Mesenchymal stem cell (in vitro differentiated cells and primary cell): ENCODE data around the gene DOCK3.

Experiments
- DNase-seq: peaks from one replicate; pipeline ENCODE4 v3.0.0-alpha.2; 2013
- H2AFZ ChIP-seq: one replicate; pipeline ENCODE4 v1.6.1; 2013; ENCODE audit warnings: low read depth, mild to moderate bottlenecking, control low read depth, inconsistent platforms, low read length, moderate library complexity
- H2AK5ac ChIP-seq: 2 replicates; pipeline ENCODE4 v1.6.1; 2013; ENCODE audit warnings: low read length, moderate library complexity, mild to moderate bottlenecking, inconsistent platforms; ENCODE audit not compliant: severe bottlenecking
- H2BK120ac ChIP-seq: one replicate; pipeline ENCODE4 v1.6.1; 2013; ENCODE audit warnings: low read depth, mild to moderate bottlenecking, inconsistent platforms, low read length, moderate library complexity
- H2BK12ac ChIP-seq, 2 experiments: one replicate each; pipeline ENCODE4 v1.6.1; 2013; ENCODE audit warnings: inconsistent platforms in 2 of 2, low read length in 2 of 2, mild to moderate bottlenecking in 2 of 2, moderate library complexity in 2 of 2, control low read depth in 1 of 2
- H2BK15ac ChIP-seq: one replicate; pipeline ENCODE4 v1.6.1; 2013; ENCODE audit warnings: mild to moderate bottlenecking, low read depth, inconsistent platforms; ENCODE audit not compliant: poor library complexity, severe bottlenecking
- H2BK5ac ChIP-seq: 2 replicates; pipeline ENCODE4 v1.6.1; 2013; ENCODE audit warnings: low read depth, mild to moderate bottlenecking, low read length, control low read depth, inconsistent platforms; ENCODE audit not compliant: poor library complexity, severe bottlenecking
- H3K14ac ChIP-seq, 2 experiments: one replicate each; pipeline ENCODE4 v1.6.1; 2013; ENCODE audit warnings: inconsistent platforms in 2 of 2, low read length in 2 of 2, control low read depth in 1 of 2, mild to moderate bottlenecking in 1 of 2, moderate library complexity in 1 of 2
- H3K18ac ChIP-seq, 2 experiments: one replicate each; pipeline ENCODE4 v1.6.1; 2013; ENCODE audit warnings: inconsistent platforms in 2 of 2, low read length in 2 of 2, control low read depth in 1 of 2, low read depth in 1 of 2, mild to moderate bottlenecking in 1 of 2
- H3K23ac ChIP-seq, 2 experiments: one replicate each; pipeline ENCODE4 v1.6.1; 2013; ENCODE audit warnings: inconsistent platforms in 2 of 2, low read length in 2 of 2, mild to moderate bottlenecking in 2 of 2, moderate library complexity in 2 of 2, control low read depth in 1 of 2
- H3K27ac ChIP-seq: 2 replicates; pipeline ENCODE4 v1.5.1; 2013; ENCODE audit warnings: mild to moderate bottlenecking, moderate library complexity, low read length, control low read depth, inconsistent platforms; ENCODE audit not compliant: poor library complexity, severe bottlenecking
- H3K27me3 ChIP-seq, 2 experiments: 2 replicates each; pipeline versions ENCODE4 v1.6.1 to v1.7.0; 2013; ENCODE audit warnings: low read length in 2 of 2, mild to moderate bottlenecking in 2 of 2, moderate library complexity in 2 of 2, control low read depth in 1 of 2, inconsistent platforms in 1 of 2; ENCODE audit not compliant: control insufficient read depth in 1 of 2, insufficient read depth in 1 of 2
- H3K36me3 ChIP-seq, 2 experiments: 2 replicates each; pipeline versions ENCODE4 v1.6.1 to v1.7.0; 2013; ENCODE audit warnings: low read length in 2 of 2, control low read depth in 1 of 2, inconsistent platforms in 1 of 2, low read depth in 1 of 2, mild to moderate bottlenecking in 1 of 2; ENCODE audit not compliant: insufficient read depth in 2 of 2, control insufficient read depth in 1 of 2
- H3K4ac ChIP-seq, 2 experiments: one replicate each; pipeline ENCODE4 v1.6.1; 2013; ENCODE audit warnings: inconsistent platforms in 2 of 2, low read length in 2 of 2, mild to moderate bottlenecking in 2 of 2, moderate library complexity in 2 of 2, control low read depth in 1 of 2, low read depth in 1 of 2
- H3K4me1 ChIP-seq: 2 replicates; pipeline ENCODE4 v1.6.1; 2013; ENCODE audit warnings: low read depth, low read length, control low read depth; ENCODE audit not compliant: control insufficient read depth, insufficient read depth
- H3K4me2 ChIP-seq: 2 replicates; pipeline ENCODE4 v1.6.1; 2013; ENCODE audit warnings: low read length, mild to moderate bottlenecking, inconsistent platforms; ENCODE audit not compliant: poor library complexity, severe bottlenecking
- H3K4me3 ChIP-seq, 2 experiments: 2 replicates each; pipeline versions ENCODE4 v1.5.1 to v1.7.0; 2013; ENCODE audit warnings: low read length in 2 of 2, mild to moderate bottlenecking in 2 of 2, control low read depth in 1 of 2, low read depth in 1 of 2; ENCODE audit not compliant: insufficient read depth in 1 of 2
- H3K79me1 ChIP-seq: replicated peaks from 2 replicates; pipeline ENCODE4 v1.6.1; 2013; ENCODE audit warnings: mild to moderate bottlenecking, control low read depth, low read length, inconsistent platforms; ENCODE audit not compliant: poor library complexity, severe bottlenecking
- H3K9ac ChIP-seq: 2 replicates; pipeline ENCODE4 v1.7.0; 2013; ENCODE audit warnings: mild to moderate bottlenecking, low read length, moderate library complexity
- H3K9me3 ChIP-seq: 2 replicates; pipeline ENCODE4 v1.7.0; 2013; ENCODE audit warnings: mild to moderate bottlenecking, low read length; ENCODE audit not compliant: control insufficient read depth
- H4K8ac ChIP-seq: one replicate; pipeline ENCODE4 v1.6.1; 2013; ENCODE audit warnings: inconsistent platforms, mild to moderate bottlenecking, low read length, moderate library complexity
- H4K91ac ChIP-seq: one replicate; pipeline ENCODE4 v1.6.1; 2013; ENCODE audit warnings: mild to moderate bottlenecking, low read length, inconsistent platforms
- WGBS: methylation state at CpG from one replicate; pipeline ENCODE4 v1.1.7; 2013; ENCODE audit warnings: mixed read lengths; 5-methylcytosine and 5-hydroxymethylcytosine counted together

Gene DOCK3

DNA sequence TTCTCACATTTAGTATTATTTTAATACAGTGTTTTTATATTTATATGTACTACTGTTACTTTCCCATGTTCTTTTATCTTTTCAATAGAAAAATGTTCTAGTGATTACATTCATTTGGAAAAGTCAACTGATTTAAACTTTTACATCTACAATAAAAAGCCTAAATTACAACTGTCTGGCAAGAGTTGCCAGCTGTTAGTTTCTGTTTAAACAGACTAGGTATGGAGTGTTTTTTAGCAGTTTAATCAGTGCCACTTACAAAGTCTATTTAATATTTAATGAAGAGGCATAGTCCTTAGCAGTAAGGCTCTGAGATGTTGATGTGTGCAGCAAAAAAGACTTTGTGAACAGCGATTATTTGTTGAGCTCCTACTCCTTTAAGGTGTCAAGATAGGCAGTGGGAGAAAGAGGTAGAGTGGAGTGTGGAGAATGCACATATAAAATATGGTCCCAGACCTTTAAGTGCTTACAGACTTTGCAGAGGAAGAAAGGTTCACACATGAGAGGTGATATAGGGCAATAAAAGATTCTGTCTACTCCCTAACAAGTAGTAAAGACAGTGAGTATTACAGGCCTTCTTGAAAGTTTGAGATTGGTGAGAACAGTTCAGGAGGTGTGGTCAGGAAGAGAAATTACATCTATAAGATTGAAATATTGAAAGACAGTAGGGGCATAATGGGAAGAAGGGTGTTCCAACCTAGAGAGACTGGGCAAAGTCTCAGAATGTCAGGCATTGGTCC lies 320.5 kb downstream of the DOCK3 start:
- Histone ChIP-seq H3K4me2 (no peak overlapping the region), H2BK15ac (no peak overlapping the region), H3K4ac (no peak overlapping the region), H3K14ac (no peak overlapping the region), H4K91ac (no peak overlapping the region), H2BK120ac (no peak overlapping the region), H3K9ac (no peak overlapping the region), H2BK12ac (no peak overlapping the region), H3K18ac (no peak overlapping the region), H2BK5ac (no peak overlapping the region), H3K36me3 (no peaks in the 10 kb centered on the region), H4K8ac (no peak overlapping the region), H3K27me3 (no peaks in the 10 kb centered on the region), H3K9me3 (peaks cover 24% of the 10 kb centered on the region), H2AFZ (no peak overlapping the region), H2AK5ac (no peak overlapping the region), H3K27ac (no peak overlapping the region), H3K4me3 (no peak overlapping the region), H3K79me1 (no peaks in the 10 kb centered on the region), H3K4me1 (no peaks in the 10 kb centered on the region), H3K23ac (no peak overlapping the region)
- DNase-seq: no peak
- 73% methylated on average over 1 of the region's 1 CpG for WGBS

GRCh38 chr3:51002495-51002894 lies 327.8 kb downstream of the DOCK3 start:
- Histone ChIP-seq H2BK120ac (no peak overlapping the region), H3K79me1 (no peaks in the 10 kb centered on the region), H3K27me3 (no peaks in the 10 kb centered on the region), H3K4me3 (no peak overlapping the region), H2AK5ac (no peak overlapping the region), H3K4me2 (no peak overlapping the region), H3K14ac (no peak overlapping the region), H2BK12ac (no peak overlapping the region), H3K27ac (no peak overlapping the region), H2AFZ (no peak overlapping the region), H3K9ac (no peak overlapping the region), H2BK15ac (no peak overlapping the region), H3K36me3 (no peaks in the 10 kb centered on the region), H3K18ac (no peak overlapping the region), H3K23ac (no peak overlapping the region), H4K91ac (no peak overlapping the region), H2BK5ac (no peak overlapping the region), H3K9me3 (no peaks in the 10 kb centered on the region), H3K4me1 (no peaks in the 10 kb centered on the region), H4K8ac (no peak overlapping the region), H3K4ac (no peak overlapping the region)
- no peak for DNase-seq

- H3K9me3 ChIP-seq: no peaks in the 10 kb centered on the region
- no peaks in the 10 kb centered on the region for H3K79me1 ChIP-seq
- no peak overlapping the region for H3K18ac ChIP-seq
- H3K4ac ChIP-seq: no peak overlapping the region
- no peak overlapping the region for H4K8ac ChIP-seq
- H3K27me3 ChIP-seq: no peaks in the 10 kb centered on the region
- H3K4me1 ChIP-seq: no peaks in the 10 kb centered on the region
- H4K91ac ChIP-seq: no peak overlapping the region
- no peak overlapping the region for H3K14ac ChIP-seq
- DNase-seq: no peak
- H2AK5ac ChIP-seq: no peak overlapping the region
- no peaks in the 10 kb centered on the region for H3K36me3 ChIP-seq
- H3K23ac ChIP-seq: no peak overlapping the region
- no peak overlapping the region for H3K27ac ChIP-seq
- H3K4me3 ChIP-seq: no peak overlapping the region
- H2BK15ac ChIP-seq: no peak overlapping the region
- no peak overlapping the region for H3K4me2 ChIP-seq
- no peak overlapping the region for H2AFZ ChIP-seq
- no peak overlapping the region for H3K9ac ChIP-seq
- H2BK5ac ChIP-seq: no peak overlapping the region
- H2BK12ac ChIP-seq: no peak overlapping the region
- 0% methylated on average over 1 of the region's 2 CpGs for WGBS
- H2BK120ac ChIP-seq: no peak overlapping the region
Measured at GRCh38 chr3:51004235-51004634, 329.5 kb downstream of the DOCK3 start.

DNA sequence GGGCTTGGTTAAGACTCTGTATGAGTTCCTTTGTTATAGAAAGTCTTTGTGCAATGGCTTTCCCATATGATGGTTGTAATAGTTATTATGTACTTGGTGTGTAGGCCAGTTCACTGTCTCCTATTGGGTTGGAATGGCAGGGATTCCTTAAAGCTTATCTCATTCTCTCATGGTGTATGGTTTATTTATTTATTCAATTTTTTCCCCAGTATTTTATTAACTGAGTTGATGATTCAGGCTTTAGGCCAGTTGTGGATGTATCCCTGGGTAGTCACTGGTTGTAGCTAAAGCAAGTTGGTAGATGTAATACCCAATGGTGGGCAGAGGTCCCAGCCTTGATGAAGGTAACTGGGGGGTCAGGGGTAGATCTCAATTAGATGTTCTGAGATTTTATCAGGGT lies 349.4 kb downstream of the DOCK3 start:
- Histone ChIP-seq H2BK120ac (no peak overlapping the region), H3K4me1 (no peaks in the 10 kb centered on the region), H2BK12ac (no peak overlapping the region), H2AFZ (no peak overlapping the region), H4K8ac (no peak overlapping the region), H3K79me1 (no peaks in the 10 kb centered on the region), H2AK5ac (no peak overlapping the region), H3K4me3 (no peak overlapping the region), H3K4me2 (no peak overlapping the region), H3K23ac (no peak overlapping the region), H2BK5ac (no peak overlapping the region), H2BK15ac (no peak overlapping the region), H3K27ac (no peak overlapping the region), H3K14ac (no peak overlapping the region), H3K4ac (no peak overlapping the region), H3K36me3 (no peaks in the 10 kb centered on the region), H3K9me3 (no peaks in the 10 kb centered on the region), H3K9ac (no peak overlapping the region), H4K91ac (no peak overlapping the region), H3K27me3 (no peaks in the 10 kb centered on the region), H3K18ac (no peak overlapping the region)
- no peak for DNase-seq
